Measurements from ENCODE around the gene C17orf78.

DNA sequence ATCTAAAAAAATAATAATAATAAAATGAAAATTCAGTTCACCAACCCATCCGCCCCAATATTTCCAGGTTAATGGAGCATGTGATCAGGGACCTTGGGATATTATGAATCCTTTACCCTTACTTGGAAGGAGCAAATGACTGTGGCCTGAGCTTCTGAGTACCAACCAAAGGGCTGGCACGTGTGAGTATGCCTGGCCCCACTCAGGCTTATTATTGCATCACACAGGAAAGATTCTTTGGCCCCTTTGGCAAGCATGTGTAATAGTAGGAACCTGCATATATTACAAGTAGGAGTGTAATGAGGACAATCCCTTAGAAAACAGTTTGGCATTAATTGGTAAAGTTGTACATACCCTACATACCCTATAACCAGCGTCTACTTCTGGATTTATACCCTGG lies 7.2 kb upstream of the C17orf78 start:
- no peak for TF ChIP-seq POLR2A (IDR thresholded peaks at IDR 0.05)
- TF ChIP-seq, protein P1, sequence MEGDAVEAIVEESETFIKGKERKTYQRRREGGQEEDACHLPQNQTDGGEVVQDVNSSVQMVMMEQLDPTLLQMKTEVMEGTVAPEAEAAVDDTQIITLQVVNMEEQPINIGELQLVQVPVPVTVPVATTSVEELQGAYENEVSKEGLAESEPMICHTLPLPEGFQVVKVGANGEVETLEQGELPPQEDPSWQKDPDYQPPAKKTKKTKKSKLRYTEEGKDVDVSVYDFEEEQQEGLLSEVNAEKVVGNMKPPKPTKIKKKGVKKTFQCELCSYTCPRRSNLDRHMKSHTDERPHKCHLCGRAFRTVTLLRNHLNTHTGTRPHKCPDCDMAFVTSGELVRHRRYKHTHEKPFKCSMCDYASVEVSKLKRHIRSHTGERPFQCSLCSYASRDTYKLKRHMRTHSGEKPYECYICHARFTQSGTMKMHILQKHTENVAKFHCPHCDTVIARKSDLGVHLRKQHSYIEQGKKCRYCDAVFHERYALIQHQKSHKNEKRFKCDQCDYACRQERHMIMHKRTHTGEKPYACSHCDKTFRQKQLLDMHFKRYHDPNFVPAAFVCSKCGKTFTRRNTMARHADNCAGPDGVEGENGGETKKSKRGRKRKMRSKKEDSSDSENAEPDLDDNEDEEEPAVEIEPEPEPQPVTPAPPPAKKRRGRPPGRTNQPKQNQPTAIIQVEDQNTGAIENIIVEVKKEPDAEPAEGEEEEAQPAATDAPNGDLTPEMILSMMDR (IDR thresholded peaks at IDR 0.05) = no peak

Data from right lobe of liver (tissue), 4 donors.